Amniotic stem cell (primary cell): ENCODE data around the gene KCTD15.

Experiments used
- DNase-seq: peaks from one replicate; lab custom pipeline; 2025; lab: John Stamatoyannopoulos, UW

KCTD15 gene

GRCh38 chr19:33797802-33798671, 1.4 kb downstream of the KCTD15 start:
- DNase-seq, result no peak

- no peak for DNase-seq
Observed at GRCh38 chr19:33798681-33799111, 2.0 kb downstream of the KCTD15 start.

GRCh38 chr19:33799476-33799875, 2.8 kb downstream of the KCTD15 start:
- DNase-seq, result no peak

GRCh38 chr19:33800012-33800680, 3.5 kb downstream of the KCTD15 start:
- no peak for DNase-seq

GRCh38 chr19:33801411-33801810, 4.7 kb downstream of the KCTD15 start:
- DNase-seq, result no peak

GRCh38 chr19:33802001-33802400, 5.3 kb downstream of the KCTD15 start:
- no peak for DNase-seq

- no peak for DNase-seq
Observed at GRCh38 chr19:33802801-33803200, 6.1 kb downstream of the KCTD15 start.

- no peak for DNase-seq
Observed at GRCh38 chr19:33803383-33803782, 6.7 kb downstream of the KCTD15 start.

GRCh38 chr19:33804021-33804799, 7.5 kb downstream of the KCTD15 start:
- no peak for DNase-seq

GRCh38 chr19:33805313-33805712, 8.6 kb downstream of the KCTD15 start:
- no peak for DNase-seq

GRCh38 chr19:33805840-33806433, 9.3 kb downstream of the KCTD15 start:
- no peak for DNase-seq

GRCh38 chr19:33806434-33806881, 9.8 kb downstream of the KCTD15 start:
- no peak for DNase-seq

GRCh38 chr19:33808399-33808798, 11.7 kb downstream of the KCTD15 start:
- no peak for DNase-seq

- DNase-seq, result no peak
Observed at GRCh38 chr19:33809960-33810359, 13.3 kb downstream of the KCTD15 start.

GRCh38 chr19:33810821-33811220, 14.2 kb downstream of the KCTD15 start:
- DNase-seq, result no peak

GRCh38 chr19:33811246-33811645, 14.6 kb downstream of the KCTD15 start:
- no peak for DNase-seq

- DNase-seq, result no peak
Observed at GRCh38 chr19:33811736-33812387, 15.2 kb downstream of the KCTD15 start.

GRCh38 chr19:33812388-33813330, 16.0 kb downstream of the KCTD15 start:
- DNase-seq, result no peak

GRCh38 chr19:33813391-33814101, 16.9 kb downstream of the KCTD15 start:
- DNase-seq, result no peak
